ENCODE data around the gene CHL1.

DNA sequence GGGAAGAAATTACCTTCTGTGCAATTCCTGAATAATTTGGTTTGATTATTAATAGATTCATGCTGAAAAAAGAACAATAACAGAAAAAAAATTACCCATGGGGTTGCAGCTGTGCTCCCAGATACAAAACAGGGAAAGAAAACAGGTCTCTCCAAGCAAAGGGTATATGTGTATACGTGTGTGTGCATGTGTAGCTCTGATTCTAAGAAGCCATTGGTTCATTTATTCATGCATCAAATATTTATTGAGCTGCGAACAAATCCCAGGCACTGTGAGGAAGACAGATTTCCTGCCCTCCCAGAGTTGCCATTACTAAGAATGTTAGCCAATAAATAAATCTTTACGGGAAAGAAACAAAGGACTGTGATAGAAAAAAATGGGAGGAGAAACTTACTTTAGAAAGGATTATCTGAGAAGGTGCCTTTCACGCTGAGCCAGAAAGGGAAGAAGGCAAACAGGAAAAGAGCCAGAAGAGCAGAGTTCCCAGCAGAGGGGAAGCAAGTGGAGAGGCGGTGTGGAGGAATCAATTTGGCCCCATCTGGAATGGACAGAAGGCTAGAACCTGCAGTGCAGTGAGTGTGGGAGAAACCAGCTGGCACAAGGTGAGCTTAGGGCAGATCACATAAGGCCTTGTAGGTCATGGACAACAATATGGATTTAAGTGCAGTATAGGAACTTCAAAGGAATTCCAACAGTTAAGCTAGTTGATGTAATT, 20.7 kb downstream of the CHL1 start:
- TF ChIP-seq, protein P1, sequence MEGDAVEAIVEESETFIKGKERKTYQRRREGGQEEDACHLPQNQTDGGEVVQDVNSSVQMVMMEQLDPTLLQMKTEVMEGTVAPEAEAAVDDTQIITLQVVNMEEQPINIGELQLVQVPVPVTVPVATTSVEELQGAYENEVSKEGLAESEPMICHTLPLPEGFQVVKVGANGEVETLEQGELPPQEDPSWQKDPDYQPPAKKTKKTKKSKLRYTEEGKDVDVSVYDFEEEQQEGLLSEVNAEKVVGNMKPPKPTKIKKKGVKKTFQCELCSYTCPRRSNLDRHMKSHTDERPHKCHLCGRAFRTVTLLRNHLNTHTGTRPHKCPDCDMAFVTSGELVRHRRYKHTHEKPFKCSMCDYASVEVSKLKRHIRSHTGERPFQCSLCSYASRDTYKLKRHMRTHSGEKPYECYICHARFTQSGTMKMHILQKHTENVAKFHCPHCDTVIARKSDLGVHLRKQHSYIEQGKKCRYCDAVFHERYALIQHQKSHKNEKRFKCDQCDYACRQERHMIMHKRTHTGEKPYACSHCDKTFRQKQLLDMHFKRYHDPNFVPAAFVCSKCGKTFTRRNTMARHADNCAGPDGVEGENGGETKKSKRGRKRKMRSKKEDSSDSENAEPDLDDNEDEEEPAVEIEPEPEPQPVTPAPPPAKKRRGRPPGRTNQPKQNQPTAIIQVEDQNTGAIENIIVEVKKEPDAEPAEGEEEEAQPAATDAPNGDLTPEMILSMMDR (IDR thresholded peaks at IDR 0.05) = no peak
- TF ChIP-seq POLR2A (IDR thresholded peaks at IDR 0.05) = no peak
